HepG2 (cell line): ENCODE data around the gene GRIK5. TPM values are rescaled to one million over a fixed set of nuclear protein-coding genes. Genes with fewer than 3 reads are reported as not detected.

Experiments
- SRF ChIP-seq: IDR thresholded peaks from 2 replicates; pipeline ENCODE4 v1.6.1; 2011; ENCODE audit warnings: mild to moderate bottlenecking, low read depth, low read length, moderate library complexity
- TCF7 ChIP-seq: sonication (generic); IDR thresholded peaks from 2 replicates; pipeline ENCODE4 v1.6.1; 2016; ENCODE audit warnings: antibody characterized with exemption, low read depth
- TFAP4 ChIP-seq: sonication (generic); IDR thresholded peaks from 2 replicates; pipeline ENCODE4 v1.6.1; 2016; ENCODE audit warnings: low read depth, borderline replicate concordance
- ZNF235 ChIP-seq: sonication (generic); formaldehyde crosslinking; IDR thresholded peaks from 2 replicates; pipeline ENCODE4 v1.8.1; 2023; ENCODE audit warnings: mild to moderate bottlenecking, missing genetic modification reagents, borderline replicate concordance
- ZNF275 ChIP-seq: sonication (generic); formaldehyde crosslinking; IDR thresholded peaks from 2 replicates; pipeline ENCODE4 v1.8.0; 2022; ENCODE audit warnings: missing genetic modification reagents, mild to moderate bottlenecking, inconsistent platforms, borderline replicate concordance
- ZNF280D ChIP-seq: sonication (generic); formaldehyde crosslinking; IDR thresholded peaks from 2 replicates; pipeline ENCODE4 v1.5.1; 2020; ENCODE audit warnings: mild to moderate bottlenecking, missing genetic modification reagents
- ZNF407 ChIP-seq: sonication (generic); formaldehyde crosslinking; IDR thresholded peaks from one replicate; pipeline ENCODE4 v1.5.1; 2020; ENCODE audit warnings: mild to moderate bottlenecking, missing genetic modification reagents; ENCODE audit errors: not compliant biosample characterization
- polyA plus RNA-seq, 8 experiments: library from polyadenylated mRNA; depleted of rRNA in 3 of 8; stranded (reverse) in 7 of 8; unstranded in 1 of 8; fragments of >200 nt; fragmentation: Illumina TruSeq in 4 of 8; extraction: Trizol in 4 of 8; gene quantifications; 2 replicates each; pipeline versions ENCODE4 v1.2.1 to v1.2.3, GENCODE V29; 2011 to 2016; ENCODE audit warnings: low read depth in 4 of 8, missing spikeins in 1 of 8, mixed read lengths in 1 of 8; ENCODE audit not compliant: insufficient read depth in 1 of 8
- total RNA-seq, 5 experiments: library from RNA; depleted of rRNA; stranded (reverse); fragments of >200 nt; fragmentation: Illumina TruSeq; extraction: Trizol; gene quantifications; 2 replicates each; pipeline ENCODE4 v1.2.3, GENCODE V29; 2016; ENCODE audit warnings: low read depth in 1 of 5

GRIK5 gene
- total and polyA plus RNA-seq, 2 of the 13 experiments (the other 11 are each of a cell fraction or from before 2014, with no cell fraction given), result not detected

- TF ChIP-seq ZNF280D (CRISPR knock-in tag) (no peak), ZNF407 (no peak), TCF7 (no peak), ZNF235 (CRISPR knock-in tag) (no peak), ZNF275 (no peak), SRF (no peak), TFAP4 (no peak)
Observed at GRCh38 chr19:42059196-42059595, 10.8 kb downstream of the GRIK5 start (continued).
